GM21576 (cell line): ENCODE results near the gene NFIX.

Source experiments
- ATAC-seq: cut with Tn5 transposase; IDR thresholded peaks from one replicate; pipeline ENCODE4 v1.9.1; 2021; ENCODE audit warnings: mild to moderate bottlenecking, moderate library complexity; ENCODE audit not compliant: unreplicated experiment

NFIX gene

DNA sequence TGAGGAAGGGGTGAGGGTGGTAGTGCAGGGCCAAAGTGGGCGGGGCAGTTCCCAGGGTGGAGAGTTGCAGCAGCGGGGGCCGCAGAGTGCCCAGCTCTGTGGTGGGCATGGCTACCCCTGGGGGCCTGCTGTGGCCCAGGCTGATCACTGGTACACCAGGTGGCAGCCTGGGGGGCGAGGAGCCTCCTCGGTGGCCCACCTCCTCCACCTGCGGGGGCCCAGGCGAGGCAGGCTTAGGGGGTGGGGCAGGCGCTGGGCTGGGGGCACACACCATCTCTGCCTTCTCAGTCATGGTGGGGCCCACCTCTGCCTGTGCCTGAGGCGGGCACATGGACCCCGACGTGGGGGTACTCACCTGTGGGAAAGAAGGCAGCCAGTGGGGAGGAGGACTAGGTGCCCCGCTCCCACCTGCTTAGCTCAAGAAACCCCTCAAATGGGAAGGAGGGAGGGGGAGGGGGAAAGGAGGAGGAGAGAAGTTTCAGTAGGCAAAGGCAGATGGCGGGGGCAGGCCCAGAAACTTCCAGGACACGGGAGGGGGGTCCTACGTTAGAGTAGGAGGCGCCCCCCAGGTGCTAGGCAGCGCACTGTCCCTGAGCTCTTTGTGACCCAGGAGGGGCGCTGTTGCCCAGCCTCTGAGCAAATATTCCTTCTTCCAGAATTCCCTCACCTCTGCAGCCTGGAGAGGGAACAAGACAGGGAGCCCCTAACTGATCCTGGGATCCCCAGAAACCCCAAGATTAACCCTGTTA is 105.7 kb downstream of the NFIX start:
- ATAC-seq, result no peak

DNA sequence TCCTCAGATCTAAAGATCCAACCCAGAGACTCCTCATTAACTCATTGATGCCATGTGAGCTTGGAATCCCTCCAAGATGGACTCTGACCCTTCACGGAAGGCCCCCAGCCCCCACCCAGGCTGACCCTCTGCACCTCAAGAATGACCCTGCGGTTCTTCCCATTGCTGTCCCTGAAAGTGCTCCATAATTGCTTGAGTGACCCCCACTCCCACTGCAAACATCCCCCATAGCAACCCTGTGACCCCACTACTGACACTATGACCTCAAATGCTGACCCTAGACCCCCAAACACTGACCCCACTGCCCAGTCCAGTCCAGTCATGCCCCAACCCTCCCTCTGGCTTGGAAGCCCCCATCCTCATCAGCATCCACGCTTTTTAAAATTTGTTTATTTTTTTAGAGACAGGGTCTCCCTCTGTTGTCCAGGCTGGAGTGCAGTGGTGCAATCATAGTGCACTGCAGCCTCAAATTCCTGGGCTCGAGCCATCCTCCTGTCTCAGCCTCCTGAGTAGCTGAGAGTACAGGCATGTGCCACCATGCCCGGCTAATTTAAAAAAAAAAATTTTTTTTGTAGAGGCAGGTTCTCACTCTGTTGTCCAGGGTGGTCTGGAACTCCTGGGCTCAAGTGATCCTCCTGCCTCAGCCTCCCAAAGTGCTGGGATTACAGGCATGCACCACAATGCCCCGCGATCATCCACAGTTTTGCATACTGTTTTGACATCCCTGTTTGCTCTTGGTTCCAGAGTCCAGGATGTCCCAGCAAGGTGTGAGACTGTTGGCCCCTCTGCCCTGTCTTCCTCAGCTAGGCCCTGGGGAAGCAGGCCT is 106.5 kb downstream of the NFIX start:
- ATAC-seq, result no peak

DNA sequence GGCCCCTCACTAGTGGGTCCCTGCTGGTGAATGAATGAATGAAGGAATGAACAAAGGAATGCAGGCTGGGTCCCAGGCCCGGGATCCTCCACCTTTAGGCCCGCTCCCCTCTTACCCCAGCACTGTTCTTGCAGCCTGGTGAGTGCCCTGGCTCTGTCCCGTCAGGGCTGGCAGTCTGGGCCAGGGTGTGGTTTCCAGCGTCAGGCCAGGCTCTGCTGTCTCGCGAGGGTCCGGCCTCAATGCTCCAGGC is 107.1 kb downstream of the NFIX start:
- no peak for ATAC-seq

- ATAC-seq, result no peak
These were observed 107.6 kb downstream of the NFIX start, which contains the start of gene LYL1 for GRCh38 chr19:13102666-13103580. TSS of gene LYL1 (minus strand) at chr19:13102858. CDS start at chr19:13101171, 1,687 bp downstream.

GRCh38 chr19:13103581-13104359 is 108.5 kb downstream of the NFIX start:
- ATAC-seq, result no peak

- ATAC-seq, result peak; percentile 33
These were observed 109.1 kb downstream of the NFIX start for GRCh38 chr19:13104360-13104847.

- no peak for ATAC-seq
These were observed 109.8 kb downstream of the NFIX start for GRCh38 chr19:13104848-13105711.

DNA sequence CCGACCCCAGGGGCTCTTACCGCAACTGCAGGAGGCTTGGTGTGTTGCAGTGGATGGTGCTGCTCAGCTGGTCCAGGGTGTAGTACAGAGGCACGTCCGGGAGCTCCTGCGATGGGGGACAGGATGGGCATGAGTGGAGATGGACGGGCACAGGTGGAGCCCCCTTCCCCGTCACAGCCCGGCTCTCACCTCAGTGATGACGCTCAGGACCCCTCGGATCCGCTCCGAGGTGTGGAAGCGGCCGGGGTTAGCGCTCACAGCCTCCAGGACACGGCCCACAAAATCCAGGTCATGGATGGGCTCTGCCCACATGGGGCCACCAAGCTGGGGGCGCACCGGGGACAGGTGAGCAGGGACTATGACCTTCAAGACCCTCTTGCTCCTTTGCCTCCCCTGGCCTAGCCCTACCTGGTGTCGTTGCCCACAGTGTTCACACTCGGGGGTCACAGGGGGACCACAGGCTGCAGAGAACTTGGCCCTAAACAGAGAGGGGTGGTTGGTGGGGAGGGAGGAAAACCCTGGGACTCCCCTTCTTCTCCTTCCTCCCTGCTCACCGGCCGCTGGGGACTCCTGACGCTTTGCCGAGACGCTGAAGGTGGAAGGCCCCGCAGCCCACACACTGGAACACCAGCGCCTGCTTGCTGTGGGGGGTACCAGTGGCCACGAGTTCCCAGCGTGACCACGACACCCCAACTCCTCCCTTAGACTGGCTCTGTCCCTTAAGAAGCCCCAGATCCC is 114.3 kb downstream of the NFIX start:
- ATAC-seq, result no peak

- ATAC-seq, result no peak
These were observed 114.9 kb downstream of the NFIX start for GRCh38 chr19:13110099-13110610.

- no peak for ATAC-seq
These were observed 117.3 kb downstream of the NFIX start for GRCh38 chr19:13112555-13112954.

DNA sequence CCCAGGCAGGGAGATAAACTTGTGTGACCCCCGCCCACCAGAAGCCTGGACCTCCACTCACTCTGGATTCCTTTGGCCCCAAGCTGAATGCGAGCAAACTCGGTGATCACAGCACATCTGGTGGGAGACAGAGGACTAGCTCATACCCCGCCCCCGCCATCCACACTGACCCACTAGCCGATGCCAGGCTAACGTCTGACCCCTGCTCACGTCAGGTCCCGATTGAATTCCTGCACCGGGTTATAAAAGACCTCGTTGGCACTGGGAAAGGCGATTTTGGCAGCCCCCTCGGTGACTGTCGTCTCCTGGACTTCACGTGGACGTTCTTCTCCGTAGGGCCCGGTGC is 120.6 kb downstream of the NFIX start:
- ATAC-seq, result no peak

DNA sequence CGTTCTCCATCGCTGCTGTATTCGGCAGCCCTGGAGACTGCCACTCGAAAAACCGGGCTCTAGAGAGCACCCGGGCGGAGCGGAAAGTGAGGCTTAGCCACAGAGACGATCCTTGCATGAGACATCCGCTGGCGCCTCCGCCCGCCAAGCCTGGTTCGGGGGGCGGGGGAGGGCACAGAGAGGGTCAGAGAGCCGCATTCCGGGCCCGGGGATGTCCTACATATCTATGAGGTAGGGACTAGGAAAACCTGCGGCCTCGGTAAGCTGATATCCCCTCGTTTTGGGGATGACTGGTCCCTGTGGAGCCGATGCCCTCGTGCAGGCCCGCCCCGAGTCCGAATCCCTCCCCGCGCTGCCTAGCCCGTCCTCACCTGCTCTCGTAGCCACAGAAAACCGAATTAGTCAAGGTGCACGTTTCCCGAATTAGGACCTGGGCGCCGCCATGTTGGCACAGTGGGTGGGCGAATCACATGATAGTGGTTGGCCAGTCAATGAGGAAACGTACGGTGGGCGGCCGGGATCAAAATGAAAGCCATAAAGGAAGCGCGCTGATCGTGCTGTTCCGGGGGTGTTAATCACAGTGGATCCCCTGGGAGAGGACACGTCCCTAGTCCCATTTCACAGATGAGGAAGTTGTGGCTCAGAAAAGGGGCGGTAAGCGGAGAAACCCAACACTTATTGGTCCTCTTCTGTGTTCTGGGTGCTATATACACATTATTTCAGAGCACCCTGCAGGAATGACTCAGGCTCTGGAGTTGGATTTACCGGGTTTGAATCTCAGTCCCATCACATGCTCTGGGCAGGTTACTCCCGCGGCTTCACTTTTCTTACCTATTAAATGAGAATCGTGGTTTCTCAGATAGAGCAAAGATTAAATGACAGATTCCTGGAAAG is 121.3 kb downstream of the NFIX start, which contains the start of gene TRMT1:
Gene TRMT1 (minus strand): TSS at position 459 of the 894 bp plus-strand sequence. CDS start 341 bp downstream, at position 118.
- ATAC-seq, result peak; percentile 48

GRCh38 chr19:13117176-13117771 is 122.0 kb downstream of the NFIX start:
- no peak for ATAC-seq

GRCh38 chr19:13117772-13118423 is 122.6 kb downstream of the NFIX start, which contains the start of gene NACC1:
TSS of gene NACC1 (plus strand) at chr19:13118264. CDS start at chr19:13135208, 16,944 bp downstream.
- ATAC-seq, result peak; percentile 55

GRCh38 chr19:13118424-13119193 is 123.3 kb downstream of the NFIX start:
- no peak for ATAC-seq

GRCh38 chr19:13119627-13120026 is 124.4 kb downstream of the NFIX start:
- no peak for ATAC-seq
